GM21576 (cell line): Measurements from ENCODE around the gene PPP1R14B.
A peak's percentile ranks its signal among the peaks of the same experiment; 100 is the strongest.

ENCODE experiments used
- ATAC-seq: cut with Tn5 transposase; IDR thresholded peaks from one replicate; pipeline ENCODE4 v1.9.1; 2021; ENCODE audit warnings: mild to moderate bottlenecking, moderate library complexity; ENCODE audit not compliant: unreplicated experiment

The PPP1R14B gene

GRCh38 chr11:64211181-64211872 is 35.4 kb downstream of the PPP1R14B start:
- no peak for ATAC-seq

GRCh38 chr11:64210301-64211020 is 36.3 kb downstream of the PPP1R14B start:
- no peak for ATAC-seq

DNA sequence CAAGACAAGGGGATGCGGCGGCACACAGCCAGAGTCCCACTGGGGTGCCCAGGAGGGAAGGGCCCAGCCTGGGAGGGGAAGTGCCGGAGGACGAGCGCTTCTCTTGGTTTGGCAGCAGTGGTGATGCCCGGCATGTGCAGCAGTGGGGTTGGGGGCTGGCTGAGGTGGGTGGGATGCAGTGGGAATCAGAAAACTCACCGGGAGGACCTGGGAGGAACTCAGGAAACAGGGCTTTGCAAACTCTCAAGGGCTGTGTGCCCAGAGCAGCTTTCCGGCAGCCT is 37.2 kb downstream of the PPP1R14B start:
- ATAC-seq = no peak

DNA sequence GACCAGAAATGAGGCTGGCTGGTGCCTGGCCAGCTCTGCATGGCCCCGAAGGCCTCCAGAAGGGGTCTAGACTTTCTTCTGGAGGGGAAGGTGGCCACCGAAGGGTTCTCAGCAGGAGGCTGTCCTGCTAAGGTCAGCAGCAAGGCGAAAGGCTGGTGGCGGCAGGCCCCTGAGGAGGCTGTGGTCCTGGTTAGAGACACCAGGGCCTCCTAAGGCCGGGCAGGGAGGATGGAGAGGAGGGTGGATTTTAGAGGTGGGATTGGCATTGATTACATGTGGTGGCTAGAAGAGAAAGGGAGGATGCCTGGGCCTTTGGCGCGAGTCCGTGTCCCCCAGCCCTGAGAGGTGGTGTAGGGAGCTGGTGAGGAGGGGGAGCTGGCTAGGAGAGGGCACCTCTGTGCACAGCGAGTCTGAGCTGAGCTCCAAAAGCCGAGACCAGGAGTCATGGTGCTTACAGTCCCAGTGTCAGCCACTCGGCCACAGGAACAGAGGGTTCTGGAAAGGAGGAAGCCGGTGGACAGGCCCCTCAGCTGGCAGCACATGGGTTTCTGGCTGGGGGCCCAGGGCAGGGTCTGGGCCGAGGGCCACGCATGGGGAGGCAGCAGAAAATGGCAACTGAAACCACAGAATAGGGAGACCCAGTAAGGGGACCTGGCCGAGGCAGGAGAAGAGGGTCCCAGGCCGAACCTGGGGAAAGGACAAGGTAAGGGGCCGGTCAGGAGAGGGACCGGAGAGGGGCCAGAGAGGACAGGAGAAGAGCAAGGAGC is 37.8 kb downstream of the PPP1R14B start:
- ATAC-seq = no peak

DNA sequence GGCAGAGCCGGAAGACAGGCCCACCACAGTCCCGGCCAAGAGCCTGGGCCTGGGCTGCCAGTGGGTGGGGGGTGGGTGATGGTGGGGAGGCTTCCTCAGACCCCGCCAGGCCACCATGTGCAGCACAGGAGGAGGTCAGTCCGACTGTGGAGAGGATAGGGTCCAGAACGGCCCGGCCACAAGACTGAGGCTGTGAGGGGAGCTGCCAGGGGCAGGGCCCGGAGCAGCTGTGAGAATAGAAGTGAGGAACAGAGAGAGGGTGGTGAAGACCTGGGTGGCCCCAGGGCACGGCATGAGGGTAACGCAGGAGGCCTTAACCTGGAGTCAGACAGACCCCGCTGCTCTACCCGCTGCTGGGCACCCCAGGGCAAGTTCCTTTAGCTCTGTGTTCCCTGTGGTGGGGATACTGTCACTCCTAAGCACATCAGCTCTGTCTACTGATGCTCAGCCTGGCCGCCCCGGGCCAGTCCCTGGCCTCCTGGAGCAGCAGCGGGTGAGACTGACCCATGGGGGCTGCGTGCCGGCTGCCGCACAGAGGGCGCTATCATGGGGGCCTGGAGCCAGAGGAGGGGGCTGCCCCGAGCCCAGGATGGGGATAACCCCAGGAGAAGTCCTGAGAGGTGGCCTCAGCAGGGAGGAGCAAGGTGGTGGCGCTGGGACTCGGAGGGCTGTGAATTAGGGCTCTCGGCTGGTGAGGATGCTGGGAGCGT is 38.5 kb downstream of the PPP1R14B start:
- no peak for ATAC-seq

DNA sequence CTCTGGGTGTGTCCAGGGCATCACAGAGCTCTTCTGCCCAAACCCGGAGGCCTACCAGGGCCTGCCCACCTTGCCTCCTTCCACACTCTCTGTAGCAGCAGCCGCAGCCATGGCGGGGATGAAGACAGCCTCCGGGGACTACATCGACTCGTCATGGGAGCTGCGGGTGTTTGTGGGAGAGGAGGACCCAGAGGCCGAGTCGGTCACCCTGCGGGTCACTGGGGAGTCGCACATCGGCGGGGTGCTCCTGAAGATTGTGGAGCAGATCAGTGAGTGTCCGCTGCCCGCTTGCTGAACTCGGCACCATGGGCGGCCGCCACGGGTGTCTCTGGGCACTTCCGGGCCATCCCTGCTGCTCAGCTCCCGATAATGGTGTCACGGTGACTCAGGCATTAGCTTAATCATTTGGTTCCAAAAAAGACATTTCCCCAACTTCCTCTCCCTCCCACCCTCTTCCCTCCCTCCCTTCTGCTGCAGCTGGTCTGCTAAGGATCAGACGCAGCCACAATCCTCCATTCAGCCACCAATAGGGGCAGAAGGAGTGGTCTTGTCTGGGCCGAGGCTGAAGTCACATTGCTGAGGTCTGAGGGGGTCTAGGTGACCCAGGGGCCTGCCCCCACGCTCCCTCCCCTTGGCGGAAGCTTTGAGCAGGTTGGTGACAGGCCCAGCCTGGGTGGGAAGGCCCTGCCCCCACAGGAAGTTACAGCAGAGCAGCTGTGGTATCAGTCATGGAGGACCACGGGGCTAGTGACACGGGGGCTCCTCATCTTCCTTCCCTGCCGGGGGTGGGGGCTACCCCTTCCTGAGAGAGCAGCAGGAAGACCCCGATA is 39.3 kb downstream of the PPP1R14B start:
- peak; percentile 61 for ATAC-seq

DNA sequence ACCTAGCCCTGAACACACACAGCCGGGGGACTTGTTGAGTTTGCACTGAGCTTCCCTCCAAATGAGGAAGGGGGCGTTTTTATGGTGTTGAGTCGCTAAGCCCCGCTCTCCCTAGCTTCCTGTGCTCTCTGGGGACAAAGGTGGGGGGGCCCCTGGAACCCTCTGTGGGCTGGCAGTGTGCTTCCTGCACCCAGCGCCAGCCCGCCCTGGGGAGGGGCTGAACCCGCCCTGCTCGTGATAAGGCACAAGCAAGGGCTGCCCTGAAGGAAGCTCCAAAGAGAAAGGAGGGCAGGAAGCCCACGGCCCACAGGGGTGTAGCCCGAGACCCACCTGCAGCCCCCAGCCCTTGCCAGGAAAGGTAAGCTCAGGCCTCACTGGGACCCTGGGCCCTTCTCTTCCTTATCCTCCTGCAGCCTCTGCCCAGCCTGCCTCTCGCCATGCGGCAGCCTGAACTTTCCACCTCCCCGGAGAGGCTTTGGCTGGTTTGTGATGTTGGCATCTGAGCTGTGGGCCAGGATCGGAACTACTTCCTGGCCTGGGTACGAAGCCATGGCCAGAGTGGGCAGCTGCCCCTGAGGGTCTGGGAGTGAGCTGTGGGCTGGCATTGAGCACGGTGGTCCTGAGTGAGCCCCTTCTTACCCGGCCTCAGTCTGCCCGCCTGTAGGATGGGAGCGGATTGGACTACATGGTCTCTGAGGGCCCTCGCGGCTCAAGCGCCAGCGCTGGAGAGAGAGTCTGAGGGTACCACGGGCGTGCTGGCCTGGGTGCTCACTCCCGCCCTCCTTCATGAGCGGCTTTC is 40.1 kb downstream of the PPP1R14B start, which contains the start of gene FERMT3:
Gene FERMT3, plus strand, starts transcription at position 265 of the 799 bp plus-strand sequence. CDS start 644 bp downstream, outside the sequence.
- no peak for ATAC-seq

DNA sequence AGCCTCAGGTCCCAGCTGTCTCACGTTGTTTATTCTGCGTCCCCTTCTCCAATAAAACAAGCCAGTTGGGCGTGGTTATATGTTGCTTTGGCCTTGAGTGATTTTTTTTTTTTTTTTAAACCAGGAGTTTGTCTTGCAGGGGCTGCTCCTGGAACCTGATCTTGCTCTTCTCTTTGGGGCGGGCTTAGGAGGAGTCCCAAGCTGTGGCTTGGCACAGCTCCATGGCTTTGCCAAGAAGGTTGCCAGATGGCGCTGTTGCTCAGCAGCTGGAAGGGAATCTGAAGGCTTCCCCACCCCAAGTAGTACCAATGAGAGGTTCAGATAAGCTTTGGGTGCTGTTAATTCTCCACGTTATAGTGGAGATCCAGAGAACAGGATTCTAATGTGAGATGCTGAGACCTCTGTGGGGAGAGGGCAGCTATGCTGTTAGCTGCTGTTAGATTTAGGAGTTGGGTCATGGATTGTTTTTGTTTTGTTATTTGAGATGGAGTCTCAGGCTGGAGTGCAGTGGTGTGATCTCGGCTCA is 42.2 kb downstream of the PPP1R14B start:
- ATAC-seq = no peak

DNA sequence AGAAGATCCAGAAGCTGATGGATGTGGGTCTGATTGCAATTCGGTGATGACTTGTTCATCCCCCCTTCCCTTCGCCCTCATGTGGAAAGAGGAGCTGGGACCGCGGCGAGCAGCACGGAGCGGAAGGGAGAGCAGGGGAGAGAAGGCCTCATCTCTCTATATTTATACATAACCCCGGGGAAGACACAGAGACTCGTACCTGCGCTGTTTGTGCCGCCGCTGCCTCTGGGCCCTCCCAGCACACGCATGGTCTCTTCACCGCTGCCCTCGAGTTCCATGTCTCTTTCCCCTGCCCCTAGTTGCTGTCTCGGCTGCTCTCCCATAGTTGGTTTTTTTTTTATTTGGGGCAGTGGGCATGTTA is 42.7 kb downstream of the PPP1R14B start:
- no peak for ATAC-seq

GRCh38 chr11:64203421-64204079 is 43.2 kb downstream of the PPP1R14B start:
- ATAC-seq = no peak

- ATAC-seq = no peak
These were observed 43.8 kb downstream of the PPP1R14B start for GRCh38 chr11:64202992-64203391.

DNA sequence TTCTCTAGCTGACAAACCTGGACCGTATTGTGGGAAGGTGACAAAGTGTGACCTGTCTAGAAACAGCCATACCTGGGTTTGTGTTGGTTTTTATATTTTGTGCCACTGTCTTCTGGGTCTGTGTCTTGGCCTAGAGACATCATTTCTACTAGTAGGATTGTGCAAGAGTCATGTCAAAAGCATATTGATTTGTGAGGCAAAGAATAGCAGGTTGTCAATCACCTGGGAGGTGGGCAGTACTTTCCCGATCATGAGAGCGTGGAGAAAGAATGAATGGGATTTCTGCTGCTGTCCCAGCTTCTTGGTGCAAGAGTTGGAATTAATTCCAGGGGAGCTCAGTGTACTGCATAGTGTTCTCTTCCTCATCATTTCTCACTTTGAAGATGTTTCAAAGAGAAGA is 45.2 kb downstream of the PPP1R14B start:
- ATAC-seq = no peak

DNA sequence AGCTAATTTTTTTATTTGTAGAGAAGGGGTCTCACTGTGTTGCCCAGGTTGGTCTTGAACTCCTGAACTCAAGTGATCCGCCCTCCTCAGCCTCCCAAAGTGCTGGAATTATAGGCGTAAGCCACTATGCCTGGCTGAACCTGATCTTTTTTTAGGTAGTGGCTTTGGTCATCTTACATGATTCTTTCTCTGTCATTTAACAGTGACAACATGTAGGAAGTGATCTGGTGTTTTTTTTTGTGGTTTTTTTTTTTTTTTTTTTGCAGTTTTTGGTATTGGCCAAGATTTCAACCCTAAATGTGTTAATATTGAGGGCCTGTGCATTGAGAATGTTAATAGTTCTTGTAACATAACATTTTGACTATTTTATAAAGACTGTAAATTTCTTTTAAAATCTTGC is 48.2 kb downstream of the PPP1R14B start:
- no peak for ATAC-seq

DNA sequence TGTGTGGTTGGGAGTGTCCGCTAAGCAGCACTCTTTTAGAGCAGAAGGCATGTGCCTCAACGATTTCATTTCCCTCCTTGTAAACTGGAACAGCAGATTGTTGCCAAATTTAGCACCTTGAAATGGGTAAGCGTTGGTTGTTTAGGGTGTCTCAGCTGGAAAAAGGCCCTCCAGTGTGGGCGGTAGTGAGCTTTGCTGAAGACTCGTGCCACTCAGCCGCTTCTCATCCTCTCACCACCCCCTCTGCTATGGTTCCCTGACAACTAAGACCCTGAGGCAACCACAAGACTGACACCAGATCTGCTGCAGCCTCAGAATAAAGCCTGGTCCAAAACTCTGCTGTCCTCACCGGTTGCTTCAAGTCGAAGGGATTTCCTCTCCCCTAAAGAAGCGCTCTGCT is 50.1 kb downstream of the PPP1R14B start:
- ATAC-seq = no peak
